OCI-LY7 (cell line): ENCODE data around the gene IFT81. TPM values are rescaled to one million over a fixed set of nuclear protein-coding genes. Genes with fewer than 3 reads are reported as not detected.

ENCODE experiments used
- BruUV-seq: library from RNA; stranded (reverse); fragments of 400-500 nt; replicated peaks from 2 replicates; lab custom pipeline; 2021; lab: Mats Ljungman, UMichigan
- CTCF ChIA-PET: fragments of 300-600 bp; sonication (Branson Sonifier 250); formaldehyde crosslinking; loops from one replicate; lab custom pipeline; 2022; ENCODE audit warnings: antibody characterized with exemption; ENCODE audit not compliant: unreplicated experiment; lab: Charles Lee
- POLR2A ChIA-PET: fragments of 300-600 bp; sonication (Branson Sonifier 250); formaldehyde crosslinking; loops from one replicate; lab custom pipeline; 2022; ENCODE audit warnings: antibody characterized with exemption; lab: Charles Lee
- DNase-seq: peaks from one replicate; pipeline ENCODE4 v3.0.0-alpha.2; 2015; ENCODE audit warnings: low spot score
- H2AFZ ChIP-seq: fragments of 200-600 bp; sonication (generic), shearing (Covaris generic); 2 replicates; pipeline ENCODE4 v1.6.1; 2014; ENCODE audit warnings: mild to moderate bottlenecking, antibody characterized with exemption, low read length, moderate library complexity
- H3K27ac ChIP-seq: fragments of 200-600 bp; sonication (generic); 2 replicates; pipeline ENCODE4 v1.5.1; 2014; ENCODE audit warnings: mixed run types, low read depth, mild to moderate bottlenecking, moderate library complexity, low read length, inconsistent platforms; ENCODE audit not compliant: poor library complexity, severe bottlenecking
- H3K36me3 ChIP-seq: fragments of 200-600 bp; sonication (generic); 2 replicates; pipeline ENCODE4 v1.6.1; 2014; ENCODE audit warnings: mild to moderate bottlenecking, antibody characterized with exemption, low read length, moderate library complexity, mixed read lengths; ENCODE audit not compliant: insufficient read depth
- H3K4me1 ChIP-seq: fragments of 200-600 bp; sonication (generic); 2 replicates; pipeline ENCODE4 v1.5.1; 2014; ENCODE audit warnings: mild to moderate bottlenecking, low read length; ENCODE audit not compliant: insufficient read depth, poor library complexity, severe bottlenecking
- H3K4me2 ChIP-seq: fragments of 200-600 bp; sonication (generic); 2 replicates; pipeline ENCODE4 v1.6.1; 2014; ENCODE audit warnings: mild to moderate bottlenecking, low read length
- H3K4me3 ChIP-seq: fragments of 200-600 bp; sonication (generic); 2 replicates; pipeline ENCODE4 v1.5.1; 2014; ENCODE audit warnings: mild to moderate bottlenecking, low read depth, low read length; ENCODE audit not compliant: poor library complexity, severe bottlenecking
- H3K79me2 ChIP-seq: fragments of 200-600 bp; sonication (generic); 2 replicates; pipeline ENCODE4 v1.6.1; 2016; ENCODE audit warnings: low read depth, mild to moderate bottlenecking, low read length, moderate library complexity, mixed read lengths; ENCODE audit not compliant: insufficient read depth
- H3K9me2 ChIP-seq: fragments of 200-600 bp; sonication (generic); 2 replicates; pipeline ENCODE4 v1.6.1; 2016; ENCODE audit warnings: mild to moderate bottlenecking, low read length, mixed read lengths; ENCODE audit not compliant: insufficient read depth
- H3K9me3 ChIP-seq: fragments of 200-600 bp; sonication (generic); 2 replicates; pipeline ENCODE4 v1.6.1; 2014; ENCODE audit warnings: mild to moderate bottlenecking, mixed run types, low read length, mixed read lengths
- H4K20me1 ChIP-seq: fragments of 200-600 bp; sonication (generic); 2 replicates; pipeline ENCODE4 v1.6.1; 2014; ENCODE audit warnings: mild to moderate bottlenecking, antibody characterized with exemption, low read length, moderate library complexity, mixed read lengths; ENCODE audit not compliant: insufficient read depth
- CTCF ChIP-seq: fragments of 200-600 bp; sonication (generic); conservative IDR thresholded peaks from 2 replicates; pipeline ENCODE4 v1.5.1; 2014; ENCODE audit warnings: mild to moderate bottlenecking, antibody characterized with exemption, low read length, moderate library complexity, mixed read lengths
- EZH2phosphoT487 ChIP-seq: fragments of 200-600 bp; sonication (generic); IDR thresholded peaks from 2 replicates; pipeline ENCODE4 v1.6.1; 2018; ENCODE audit warnings: low read depth, borderline replicate concordance, mild to moderate bottlenecking, mixed run types, antibody characterized with exemption, low read length, moderate library complexity, mixed read lengths
- intact Hi-C: fragments of 100-400 bp; cut with micrococcal nuclease; formaldehyde crosslinking; loops from one replicate; pipeline ENCODE4 v1.10.0; 2022; ENCODE audit not compliant: unreplicated experiment
- total RNA-seq, 2 experiments: library from RNA; depleted of rRNA in 1 of 2; stranded (reverse); fragments of >200 nt in 1 of 2; shearing (Covaris generic) in 1 of 2; gene quantifications; 2 replicates each; pipeline ENCODE4 v1.2.3, GENCODE V29; 2014 to 2022

IFT81 gene
- total RNA-seq, 2 experiments from 2014 or later = 5.6 to 9.8 TPM

GRCh38 chr12:110179291-110179690, 55.1 kb downstream of the IFT81 start:
- H2AFZ ChIP-seq = no peak overlapping the region
- no peaks in the 10 kb centered on the region for H3K9me3 ChIP-seq
- no peaks in the 10 kb centered on the region for H3K79me2 ChIP-seq
- no TSS peak for BruUV-seq
- H4K20me1 ChIP-seq = no peaks in the 10 kb centered on the region
- TF ChIP-seq CTCF = no peak
- no peak for TF ChIP-seq EZH2phosphoT487
- H3K4me3 ChIP-seq = no peak overlapping the region
- intact Hi-C loops = no loop called here
- H3K36me3 ChIP-seq = no peaks in the 10 kb centered on the region; the same call in 1 of the 2 replicates
- H3K9me2 ChIP-seq = no peaks in the 10 kb centered on the region
- ChIA-PET CTCF (no interaction called here), POLR2A (interaction anchor here (0.5 to 1.5 kb wide), 3 partner anchors 10 to 13 kb away, joined by 3 to 5 read pairs (median 4); no protein-coding TSS in a partner anchor)
- no peak overlapping the region for H3K27ac ChIP-seq
- DNase-seq = peak; percentile 40
- H3K4me2 ChIP-seq = no peak overlapping the region
- H3K4me1 ChIP-seq = no peaks in the 10 kb centered on the region

GRCh38 chr12:110180591-110181005, 56.4 kb downstream of the IFT81 start:
- TF ChIP-seq EZH2phosphoT487 = no peak
- TF ChIP-seq CTCF = no peak
- Histone ChIP-seq H2AFZ (no peak overlapping the region), H3K36me3 (no peaks in the 10 kb centered on the region; the same call in 1 of the 2 replicates), H3K4me1 (no peaks in the 10 kb centered on the region), H3K79me2 (no peaks in the 10 kb centered on the region), H3K4me2 (no peak overlapping the region), H3K4me3 (no peak overlapping the region), H3K9me2 (no peaks in the 10 kb centered on the region), H4K20me1 (no peaks in the 10 kb centered on the region), H3K27ac (no peak overlapping the region), H3K9me3 (no peaks in the 10 kb centered on the region)
- no peak for DNase-seq
- ChIA-PET CTCF (no interaction called here), POLR2A (interaction anchor here (1.1 to 1.7 kb wide), 2 partner anchors 12 to 19 kb away, joined by 4 to 5 read pairs; no protein-coding TSS in a partner anchor)
- intact Hi-C loops = no loop called here
- BruUV-seq = no TSS peak

GRCh38 chr12:110182281-110182680, 58.1 kb downstream of the IFT81 start:
- no peak for DNase-seq
- H3K4me2 ChIP-seq = no peak overlapping the region
- H3K36me3 ChIP-seq = peaks cover 7% of the 10 kb centered on the region
- H3K27ac ChIP-seq = no peak overlapping the region
- H3K4me3 ChIP-seq = no peak overlapping the region
- BruUV-seq = no TSS peak
- peaks cover 15% of the 10 kb centered on the region; the same call in 1 of the 2 replicates for H3K9me3 ChIP-seq
- H3K79me2 ChIP-seq = no peaks in the 10 kb centered on the region
- intact Hi-C loops = no loop called here
- no peaks in the 10 kb centered on the region for H3K9me2 ChIP-seq
- ChIA-PET POLR2A (interaction anchor here (1.4 to 1.7 kb wide), 2 partner anchors 17 kb away, joined by 4 to 5 read pairs; no protein-coding TSS in a partner anchor), CTCF (no interaction called here)
- H3K4me1 ChIP-seq = no peaks in the 10 kb centered on the region
- TF ChIP-seq EZH2phosphoT487 = no peak
- no peaks in the 10 kb centered on the region for H4K20me1 ChIP-seq
- no peak overlapping the region for H2AFZ ChIP-seq
